GM12801 (cell line): ENCODE results near the gene HP1BP3.

Experiments used
- TF ChIP-seq, protein P1 (sequence below): IDR thresholded peaks from one replicate; pipeline ENCODE4 v1.5.1; 2011; ENCODE audit warnings: control low read depth; ENCODE audit not compliant: insufficient read length; ENCODE audit errors: extremely low read depth

HP1BP3 gene

GRCh38 chr1:20704390-20705202 is 82.5 kb downstream of the HP1BP3 start:
- TF ChIP-seq, protein P1, sequence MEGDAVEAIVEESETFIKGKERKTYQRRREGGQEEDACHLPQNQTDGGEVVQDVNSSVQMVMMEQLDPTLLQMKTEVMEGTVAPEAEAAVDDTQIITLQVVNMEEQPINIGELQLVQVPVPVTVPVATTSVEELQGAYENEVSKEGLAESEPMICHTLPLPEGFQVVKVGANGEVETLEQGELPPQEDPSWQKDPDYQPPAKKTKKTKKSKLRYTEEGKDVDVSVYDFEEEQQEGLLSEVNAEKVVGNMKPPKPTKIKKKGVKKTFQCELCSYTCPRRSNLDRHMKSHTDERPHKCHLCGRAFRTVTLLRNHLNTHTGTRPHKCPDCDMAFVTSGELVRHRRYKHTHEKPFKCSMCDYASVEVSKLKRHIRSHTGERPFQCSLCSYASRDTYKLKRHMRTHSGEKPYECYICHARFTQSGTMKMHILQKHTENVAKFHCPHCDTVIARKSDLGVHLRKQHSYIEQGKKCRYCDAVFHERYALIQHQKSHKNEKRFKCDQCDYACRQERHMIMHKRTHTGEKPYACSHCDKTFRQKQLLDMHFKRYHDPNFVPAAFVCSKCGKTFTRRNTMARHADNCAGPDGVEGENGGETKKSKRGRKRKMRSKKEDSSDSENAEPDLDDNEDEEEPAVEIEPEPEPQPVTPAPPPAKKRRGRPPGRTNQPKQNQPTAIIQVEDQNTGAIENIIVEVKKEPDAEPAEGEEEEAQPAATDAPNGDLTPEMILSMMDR = no peak

DNA sequence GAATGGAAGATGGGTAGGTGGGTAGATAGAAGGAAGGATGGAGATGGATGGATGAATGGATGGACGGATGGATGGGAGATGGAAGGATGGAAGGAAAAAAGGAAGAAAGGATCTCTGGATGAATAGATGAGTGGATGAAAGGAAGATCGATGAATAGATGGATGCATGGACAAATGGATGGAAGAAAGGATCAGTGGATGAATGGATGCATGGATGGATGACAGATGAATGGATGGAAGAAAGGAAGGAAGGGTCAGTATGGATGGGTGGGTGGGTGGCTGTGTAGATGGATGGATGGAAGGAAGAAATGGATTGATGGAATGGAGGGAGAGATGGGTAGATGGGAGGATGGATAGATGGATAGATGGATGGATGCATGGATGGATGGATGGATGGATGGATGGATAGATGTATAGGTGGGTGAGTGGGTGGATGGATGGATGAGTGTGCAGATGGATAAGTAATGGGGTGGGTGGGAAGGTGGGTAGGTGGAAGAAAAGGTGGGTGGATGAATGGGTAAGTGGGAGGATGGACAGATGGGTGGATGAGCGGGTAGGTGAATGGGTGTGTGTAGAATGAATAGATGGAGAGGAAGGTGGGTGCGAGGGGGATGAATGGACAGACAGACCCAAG is 83.9 kb downstream of the HP1BP3 start:
- TF ChIP-seq, protein P1 = no peak

DNA sequence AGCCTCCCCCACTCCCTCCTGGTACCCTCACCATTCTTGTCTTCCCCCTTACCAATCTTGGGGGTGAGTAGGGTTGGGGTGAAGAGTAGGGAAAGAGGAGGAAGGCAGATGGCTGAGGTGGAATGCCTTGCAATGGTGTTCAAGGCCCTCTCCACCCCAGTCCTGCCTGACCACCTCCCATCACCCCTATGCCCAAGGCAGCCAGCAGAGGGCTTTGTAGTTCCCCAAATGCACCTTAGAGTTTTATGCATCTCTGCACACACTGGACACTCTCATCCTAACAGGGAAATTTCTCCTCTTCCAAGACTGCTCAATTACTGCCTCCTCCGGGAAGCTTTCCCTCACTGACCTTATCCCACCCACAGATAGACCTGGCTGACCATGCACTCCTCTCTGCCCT is 84.7 kb downstream of the HP1BP3 start:
- TF ChIP-seq, protein P1 = no peak

GRCh38 chr1:20701847-20702246 is 85.3 kb downstream of the HP1BP3 start:
- TF ChIP-seq, protein P1 = no peak

GRCh38 chr1:20701446-20701845 is 85.7 kb downstream of the HP1BP3 start:
- TF ChIP-seq, protein P1 = no peak

DNA sequence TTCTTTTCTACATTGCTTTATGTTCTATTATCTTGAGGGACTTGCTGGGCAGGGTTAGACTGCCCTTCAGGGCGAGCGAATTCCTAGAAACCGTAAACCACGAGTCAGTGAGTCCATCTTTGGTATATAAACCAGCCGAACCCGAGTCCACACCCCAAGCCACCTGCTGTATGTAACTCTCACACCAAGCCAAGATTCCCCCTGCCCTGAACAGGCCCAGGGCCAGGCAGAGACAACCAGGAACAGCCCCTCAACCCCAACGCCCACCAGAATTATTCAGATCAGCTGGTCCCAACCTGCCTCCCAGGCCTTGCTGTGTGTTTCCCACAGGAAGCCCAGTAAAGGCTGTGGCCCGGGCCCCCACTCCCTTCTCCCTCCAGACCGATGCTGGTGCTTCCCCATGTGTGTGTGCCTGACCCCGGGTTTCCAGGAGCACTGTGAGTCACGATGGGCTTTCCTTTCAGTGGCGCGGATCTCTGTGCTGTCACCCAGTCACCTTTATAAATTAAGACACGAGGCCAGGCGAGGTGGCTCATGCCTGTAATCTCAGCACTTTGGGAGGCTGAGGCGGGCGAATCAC is 86.4 kb downstream of the HP1BP3 start:
- TF ChIP-seq, protein P1 = no peak

GRCh38 chr1:20699558-20699957 is 87.5 kb downstream of the HP1BP3 start:
- TF ChIP-seq, protein P1 = no peak
